Measurements from ENCODE around the gene MOCOS. TPM values are rescaled to one million over a fixed set of nuclear protein-coding genes. Genes with fewer than 3 reads are reported as not detected.

The MOCOS gene
- total RNA-seq, 1 experiment from 2014 or later: 3.2 TPM

DNA sequence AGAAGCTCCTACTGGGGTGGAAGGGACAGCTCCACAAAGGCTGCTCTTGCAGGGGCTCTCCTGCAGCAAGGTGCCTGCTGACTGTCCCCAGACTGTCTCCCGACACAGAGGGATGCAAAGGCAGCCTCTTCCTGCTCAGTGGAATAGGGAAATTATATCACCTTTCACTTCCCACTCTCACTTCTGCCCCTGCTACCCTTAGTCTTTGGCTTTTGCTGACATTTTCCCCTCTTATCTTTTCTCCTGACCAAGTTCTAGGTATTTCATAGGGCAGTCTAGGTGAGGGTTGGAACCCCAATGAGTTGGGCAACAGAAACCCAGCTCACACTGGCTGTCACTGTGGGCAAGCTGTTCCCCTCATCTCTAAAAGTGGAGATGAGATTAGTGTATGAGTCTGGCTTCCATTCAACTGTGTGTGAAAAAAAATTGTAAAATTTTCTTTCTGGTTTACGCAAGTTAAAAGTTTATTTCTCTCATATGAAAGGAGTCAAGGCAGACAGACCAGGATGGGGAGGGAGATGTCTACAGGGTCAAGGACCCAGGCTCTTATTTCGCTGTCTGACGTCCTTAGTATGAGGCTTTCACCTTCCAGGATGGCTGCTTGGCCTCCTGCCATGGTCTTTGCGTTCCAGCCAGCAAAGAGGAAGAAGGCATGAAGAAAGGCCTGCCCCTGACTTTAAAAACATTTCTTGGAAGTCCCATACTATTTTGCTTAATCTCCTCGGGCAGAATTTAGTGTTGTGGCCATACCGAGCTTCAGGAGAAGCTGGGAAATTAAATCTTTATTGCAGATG is 7.5 kb upstream of the MOCOS start:
- peak; percentile 84 for DNase-seq (ENCODE audit: low read depth)

DNA sequence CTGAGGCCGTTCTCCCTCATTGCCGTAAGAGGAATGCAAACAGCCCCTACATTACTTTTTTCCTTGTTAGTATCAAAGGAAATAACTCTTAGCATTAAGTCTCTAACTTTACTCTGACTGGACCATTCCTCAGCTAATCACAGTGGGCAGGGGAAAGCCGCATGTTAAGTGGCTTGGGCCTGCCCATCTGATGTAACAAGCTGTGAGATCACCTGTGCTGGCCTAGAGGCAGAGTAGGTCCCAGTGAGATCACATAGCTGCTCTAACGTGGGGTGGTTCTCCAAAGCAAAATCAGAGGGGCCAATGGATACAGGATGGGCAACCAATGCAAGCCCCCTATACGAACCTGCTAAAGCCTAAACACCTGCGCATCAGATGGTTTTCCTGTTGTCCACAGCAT is 5.9 kb upstream of the MOCOS start:
- DNase-seq (ENCODE audit: low read depth): no peak

DNA sequence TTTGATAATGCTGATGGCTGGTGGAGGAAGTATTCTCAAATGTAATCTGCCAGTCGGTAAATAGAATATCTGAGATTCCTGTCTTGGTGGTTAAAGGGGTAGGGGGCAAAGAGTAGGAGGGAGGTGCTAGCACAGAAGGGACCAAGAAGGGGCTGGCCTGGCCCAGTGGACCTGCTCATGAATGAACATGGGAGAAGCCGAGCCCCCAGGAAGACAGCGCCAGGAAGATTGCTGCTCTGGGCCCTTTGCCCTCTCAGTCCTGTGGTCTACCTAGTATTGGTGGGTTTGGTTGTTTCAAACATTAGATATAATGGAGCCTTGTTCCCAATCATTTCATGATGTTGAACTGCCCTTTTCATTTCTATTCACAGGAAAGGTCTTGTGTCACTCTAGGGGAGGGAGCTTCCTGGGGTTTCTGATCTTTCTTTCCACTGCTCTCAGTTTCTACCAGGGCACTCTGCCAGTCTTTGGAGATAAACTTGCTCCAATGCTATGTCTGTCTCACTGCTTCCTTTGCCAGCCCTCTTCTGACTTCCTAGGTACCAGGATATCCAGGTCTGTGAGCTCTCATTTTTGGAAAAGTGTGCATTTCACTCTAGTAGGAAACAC is 5.3 kb upstream of the MOCOS start:
- DNase-seq (ENCODE audit: low read depth): no peak

DNA sequence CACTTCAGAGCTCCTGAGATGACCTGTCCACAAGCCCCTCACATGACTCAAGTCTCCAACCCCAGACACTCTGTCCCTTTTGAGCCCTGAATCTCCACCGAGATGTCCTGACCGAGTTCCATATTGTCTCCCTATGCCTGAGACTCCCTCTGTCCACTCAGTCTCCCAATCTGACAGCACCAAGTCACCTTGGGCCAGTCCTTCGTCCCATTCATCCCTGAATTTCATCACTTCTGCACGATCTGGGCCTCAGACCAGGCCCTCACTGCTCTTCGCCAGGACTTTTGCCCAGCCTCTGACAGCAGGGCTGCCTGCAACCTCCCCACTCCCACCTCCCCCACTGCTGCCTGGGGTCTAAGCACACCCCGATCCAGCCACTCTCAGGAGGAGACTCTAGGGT is 4.3 kb upstream of the MOCOS start:
- no peak for DNase-seq (ENCODE audit: low read depth)

DNA sequence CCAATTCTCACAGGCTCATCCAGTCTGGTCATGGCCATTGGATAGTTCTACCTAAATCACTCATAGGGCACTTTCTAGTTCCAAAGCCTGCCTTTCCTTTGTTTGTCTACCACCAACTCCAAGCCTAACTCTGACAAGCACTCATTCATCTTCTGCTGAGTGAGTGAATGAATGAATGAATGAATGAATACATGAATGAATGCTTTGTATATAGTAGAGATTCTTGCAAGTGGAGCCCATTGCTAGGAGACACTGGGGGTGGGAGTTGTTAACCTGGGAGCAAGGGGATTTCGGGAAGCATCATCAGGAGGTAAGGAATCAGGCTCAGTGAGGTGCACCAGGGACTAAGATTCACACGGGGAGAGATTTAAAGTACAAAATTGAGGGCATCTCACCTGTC is 3.3 kb upstream of the MOCOS start:
- no peak for DNase-seq (ENCODE audit: low read depth)

DNA sequence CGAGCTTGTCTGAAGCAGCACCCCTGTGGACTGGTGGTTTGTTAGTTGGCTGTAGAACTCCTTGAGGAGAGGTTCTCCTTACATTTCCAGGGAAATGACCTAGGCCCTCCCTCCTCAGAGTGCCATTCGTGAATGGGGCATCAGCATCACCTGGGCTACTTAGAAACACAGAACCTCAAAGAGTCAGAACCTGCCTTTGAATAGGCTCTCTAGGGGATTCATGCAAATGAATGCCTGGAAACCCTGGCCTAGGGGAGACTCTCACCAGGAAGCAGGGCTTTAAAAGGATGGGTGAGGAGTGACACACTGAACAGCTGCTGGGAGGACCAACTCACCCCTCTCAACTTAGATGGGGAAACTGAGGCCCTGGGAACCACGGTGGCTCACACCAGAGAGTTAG is 2.1 kb upstream of the MOCOS start:
- DNase-seq (ENCODE audit: low read depth): no peak

DNA sequence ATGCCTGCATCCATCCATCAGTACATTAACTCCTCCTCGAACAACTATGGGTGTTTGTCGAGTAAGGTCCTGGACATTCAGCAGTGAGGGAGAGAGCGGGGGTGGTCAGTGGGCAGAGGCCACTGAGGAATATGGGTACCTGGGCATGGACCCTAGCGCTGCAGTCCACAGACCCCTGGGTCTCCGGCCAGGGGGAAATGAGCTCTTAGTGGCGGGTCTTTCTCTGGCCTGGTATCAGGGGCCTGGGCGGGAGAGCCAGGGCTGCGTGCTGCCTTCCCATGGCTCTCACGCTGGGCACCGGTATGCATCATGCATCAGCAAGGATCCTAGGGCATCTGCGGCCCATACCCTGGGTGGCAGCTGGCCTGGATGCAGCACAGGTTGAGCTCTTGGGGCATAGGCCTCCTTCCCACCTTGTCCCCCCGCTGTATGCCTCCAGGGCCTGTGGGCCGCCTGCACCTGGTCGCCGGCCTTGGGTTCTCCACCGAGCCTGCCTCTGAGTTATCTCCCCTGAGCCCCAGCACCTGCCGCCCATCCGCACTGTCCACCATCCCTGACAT is 1.3 kb upstream of the MOCOS start:
- DNase-seq (ENCODE audit: low read depth): no peak

DNA sequence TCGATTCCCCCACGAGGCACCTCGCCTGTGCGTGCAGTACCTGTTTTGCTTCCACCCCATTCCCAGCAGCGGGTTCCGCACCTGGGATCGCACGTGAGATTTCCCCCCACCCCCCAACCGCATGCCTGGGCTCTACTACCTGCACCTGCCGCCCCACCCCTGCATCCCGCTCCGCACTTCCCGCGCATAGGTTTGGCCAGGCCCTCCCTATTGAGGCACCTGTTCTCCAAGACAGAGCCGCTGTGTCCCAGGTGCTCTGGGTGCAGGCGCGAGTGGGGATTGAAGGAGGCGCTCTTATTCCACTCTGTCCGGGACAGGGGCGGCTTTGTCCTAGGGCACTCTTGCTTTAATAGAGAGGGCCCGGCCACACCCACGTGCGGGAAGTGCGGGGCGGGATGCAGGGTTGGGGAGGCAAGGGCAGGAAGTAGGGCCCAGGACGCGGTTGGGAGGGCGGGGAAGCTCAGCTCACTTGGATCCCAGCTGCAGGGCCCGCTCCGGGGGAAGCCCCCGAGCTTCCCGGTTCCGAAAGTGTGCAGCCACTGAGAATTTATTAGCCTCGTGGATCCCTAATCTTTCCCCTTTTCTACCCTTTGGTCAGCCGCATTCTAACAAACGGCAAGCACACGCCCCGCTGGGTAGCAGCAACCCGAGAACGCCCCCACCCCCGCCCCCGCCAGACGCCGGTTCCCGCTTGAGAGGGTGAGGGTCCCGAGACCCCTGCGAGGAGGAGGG is 670 bp upstream of the MOCOS start:
- peak; percentile 31 for DNase-seq (ENCODE audit: low read depth)

DNA sequence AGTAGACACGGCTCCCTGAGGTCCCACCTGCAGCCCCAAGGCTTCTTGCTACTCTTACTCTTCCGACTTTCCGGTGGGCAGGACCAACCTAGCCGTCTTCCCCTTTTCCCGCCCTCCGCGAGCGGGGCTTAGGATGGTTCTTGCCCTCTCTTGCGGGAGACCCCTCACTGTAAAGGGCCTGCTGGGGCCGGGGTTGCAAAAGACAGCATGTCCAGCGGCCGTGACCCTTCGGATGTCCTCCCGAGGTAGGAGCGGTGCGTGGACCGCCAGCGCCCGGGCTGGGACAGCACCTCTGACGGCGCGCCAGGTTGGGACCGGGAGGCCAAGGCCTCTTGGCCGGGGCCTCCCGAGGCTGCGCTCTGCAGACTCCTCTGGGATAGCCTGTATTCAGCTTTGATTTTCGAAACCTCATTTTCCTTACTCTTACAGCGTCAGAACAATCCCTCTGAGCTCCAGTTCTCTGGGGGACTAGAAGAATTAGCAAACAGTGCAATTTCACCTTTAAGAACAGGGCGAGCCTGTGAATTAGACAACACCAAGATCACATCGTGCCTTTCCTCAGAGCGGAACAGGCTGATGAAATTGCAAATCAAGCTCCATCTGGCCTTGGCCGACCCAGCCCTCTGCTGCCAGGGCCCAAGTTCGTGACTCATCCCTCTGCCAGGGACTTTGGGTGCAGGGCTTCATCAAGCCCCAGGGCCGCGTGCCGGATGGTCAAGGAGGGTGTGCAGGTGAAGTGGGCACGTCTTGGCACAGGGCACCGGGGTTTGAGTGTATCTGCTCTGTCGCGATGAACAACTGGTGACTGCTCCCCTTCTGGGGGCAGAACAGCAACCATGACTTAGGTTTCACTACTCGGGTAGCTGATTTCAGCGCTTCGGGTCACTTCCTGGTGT is 777 bp downstream of the MOCOS start:
- peak; percentile 61 for DNase-seq (ENCODE audit: low read depth)

DNA sequence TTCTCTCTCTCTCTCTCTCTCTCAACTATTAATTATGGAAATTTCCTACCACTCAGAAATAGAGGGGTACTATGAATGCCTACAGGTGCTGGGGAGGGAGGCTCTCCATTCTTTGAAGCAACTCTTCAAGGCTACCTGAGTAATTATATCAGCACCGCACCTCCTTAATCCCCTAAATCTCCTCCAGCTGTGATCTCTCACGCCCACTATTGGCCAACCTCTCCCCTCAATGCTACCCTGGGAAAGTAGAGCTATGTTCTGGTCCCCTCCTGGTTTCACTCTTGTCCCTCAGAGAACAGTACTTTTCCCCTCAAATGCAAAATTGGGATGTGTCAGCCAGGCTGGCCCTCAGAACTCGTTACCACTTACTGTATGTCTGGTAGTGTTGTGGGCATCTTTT is 1.6 kb downstream of the MOCOS start:
- DNase-seq (ENCODE audit: low read depth): no peak

DNA sequence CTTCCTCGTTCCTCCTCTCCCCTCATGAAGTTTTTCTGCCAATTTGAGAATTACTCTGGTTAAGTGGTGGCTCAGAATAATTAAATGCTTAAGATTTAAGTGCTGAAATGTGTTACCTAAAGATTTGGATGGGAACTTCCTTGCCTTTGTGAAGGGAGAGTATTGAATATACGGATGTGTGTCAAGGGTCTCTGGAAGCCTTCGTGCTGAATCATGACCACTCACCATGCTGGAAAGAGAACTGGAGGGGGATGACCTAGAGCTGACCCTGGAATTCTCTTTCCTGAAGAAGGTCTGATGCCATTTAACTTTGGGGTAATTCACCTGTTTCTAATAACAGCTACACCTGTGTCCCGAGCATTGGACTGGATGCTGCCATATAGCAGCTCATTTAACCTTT is 2.2 kb downstream of the MOCOS start:
- DNase-seq (ENCODE audit: low read depth): no peak

DNA sequence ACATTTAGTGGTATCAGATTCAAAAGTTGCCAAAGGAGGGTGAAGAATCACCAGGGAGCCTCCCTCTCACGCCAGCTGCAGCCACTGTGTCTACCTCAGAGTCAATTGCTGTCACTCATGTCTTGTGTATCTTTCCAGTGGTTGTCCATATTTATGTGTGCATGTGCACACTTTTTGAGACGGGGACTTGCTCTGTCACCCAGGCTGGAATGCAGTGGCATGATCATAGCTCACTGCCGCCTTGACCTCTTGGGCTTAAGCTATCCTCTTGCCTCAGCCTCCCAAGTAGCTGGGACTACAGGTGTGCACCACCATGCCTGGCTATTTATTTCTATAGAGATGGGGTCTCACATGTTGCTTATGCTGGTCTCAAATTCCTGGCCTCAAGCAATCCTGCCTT is 4.0 kb downstream of the MOCOS start:
- DNase-seq (ENCODE audit: low read depth): no peak

DNA sequence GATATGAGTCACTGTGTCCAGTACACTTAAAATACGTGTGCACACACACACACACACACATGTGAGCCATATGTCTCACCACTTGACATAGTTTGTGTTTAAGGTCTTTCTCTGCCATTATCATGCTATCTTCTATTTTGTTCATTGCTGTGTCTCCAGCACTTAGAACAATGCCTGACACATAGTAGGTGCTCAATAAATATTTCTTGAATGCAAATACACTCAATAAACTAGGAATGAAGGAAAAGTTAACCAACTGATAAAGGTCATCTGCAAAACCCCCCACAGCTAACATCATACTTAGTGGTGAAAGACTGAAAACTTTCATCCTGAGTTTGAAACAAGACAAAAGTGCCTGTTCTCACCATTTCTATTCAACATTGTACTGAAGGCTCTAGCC is 4.4 kb downstream of the MOCOS start:
- DNase-seq (ENCODE audit: low read depth): no peak

DNA sequence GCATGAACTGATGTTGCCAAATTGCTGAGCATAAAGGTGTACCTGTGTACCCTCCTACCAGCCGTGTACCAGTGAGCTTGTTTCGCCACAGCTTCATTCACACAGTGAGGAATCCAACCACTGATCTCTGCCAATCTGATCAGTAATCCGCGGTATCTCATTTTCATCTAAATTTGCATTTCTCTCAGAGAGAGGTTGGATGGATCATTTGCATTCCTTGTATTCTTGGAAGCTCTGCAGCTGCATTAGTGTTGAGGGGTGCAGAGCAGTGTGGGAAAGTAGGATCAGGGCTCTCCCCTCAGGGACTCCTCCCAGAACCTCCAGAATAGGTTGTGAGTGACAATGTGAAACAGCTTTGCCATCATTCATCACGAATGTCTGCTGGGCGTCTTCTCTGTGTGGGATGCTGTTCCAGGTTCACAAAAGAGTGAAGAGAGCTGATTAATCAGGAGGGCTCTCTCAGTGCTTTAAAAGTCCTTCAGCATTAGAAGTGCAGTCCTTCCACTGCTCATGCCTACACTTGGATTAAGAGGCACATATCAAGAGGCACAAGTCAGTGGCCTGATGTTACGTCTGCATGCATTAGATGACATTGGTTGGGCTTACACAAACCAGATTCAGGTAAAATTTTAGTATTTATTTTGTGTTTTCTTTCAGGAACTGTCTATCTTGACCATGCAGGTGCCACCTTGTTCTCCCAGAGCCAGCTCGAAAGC is 7.5 kb downstream of the MOCOS start:
- no peak for DNase-seq (ENCODE audit: low read depth)

DNA sequence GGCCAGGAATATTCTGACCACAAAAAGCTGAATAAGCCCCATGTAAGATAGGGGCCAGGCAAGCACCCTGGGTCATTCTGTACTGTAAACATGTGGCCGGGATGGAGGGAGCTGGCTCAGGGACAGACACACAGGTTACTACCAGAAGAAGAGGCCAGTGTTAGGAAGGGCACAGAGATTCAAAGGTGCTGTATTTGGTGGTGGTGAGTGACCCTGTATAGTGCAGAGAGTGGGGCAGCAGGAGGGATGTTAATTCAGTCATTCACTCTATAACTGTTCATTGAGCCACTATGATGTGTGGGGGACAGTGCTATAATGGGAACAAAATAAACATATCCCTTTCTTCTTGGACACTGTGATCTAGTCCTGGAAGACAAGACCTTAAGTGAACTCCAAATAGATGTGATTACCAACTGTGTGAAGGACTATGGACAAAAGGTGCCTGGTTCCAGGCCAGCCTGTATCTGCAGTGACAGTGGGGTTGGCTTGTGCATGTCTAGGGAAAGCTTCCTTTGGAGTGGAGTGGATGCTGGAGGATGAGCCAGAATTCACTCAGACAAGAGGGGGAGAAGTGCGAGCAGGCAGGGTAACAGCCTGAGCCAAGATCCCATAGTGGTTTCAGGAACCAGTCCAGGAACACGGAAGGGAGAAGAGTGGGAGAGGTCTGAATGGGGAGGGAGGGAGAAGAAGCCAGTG is 8.3 kb downstream of the MOCOS start:
- DNase-seq (ENCODE audit: low read depth): no peak

DNA sequence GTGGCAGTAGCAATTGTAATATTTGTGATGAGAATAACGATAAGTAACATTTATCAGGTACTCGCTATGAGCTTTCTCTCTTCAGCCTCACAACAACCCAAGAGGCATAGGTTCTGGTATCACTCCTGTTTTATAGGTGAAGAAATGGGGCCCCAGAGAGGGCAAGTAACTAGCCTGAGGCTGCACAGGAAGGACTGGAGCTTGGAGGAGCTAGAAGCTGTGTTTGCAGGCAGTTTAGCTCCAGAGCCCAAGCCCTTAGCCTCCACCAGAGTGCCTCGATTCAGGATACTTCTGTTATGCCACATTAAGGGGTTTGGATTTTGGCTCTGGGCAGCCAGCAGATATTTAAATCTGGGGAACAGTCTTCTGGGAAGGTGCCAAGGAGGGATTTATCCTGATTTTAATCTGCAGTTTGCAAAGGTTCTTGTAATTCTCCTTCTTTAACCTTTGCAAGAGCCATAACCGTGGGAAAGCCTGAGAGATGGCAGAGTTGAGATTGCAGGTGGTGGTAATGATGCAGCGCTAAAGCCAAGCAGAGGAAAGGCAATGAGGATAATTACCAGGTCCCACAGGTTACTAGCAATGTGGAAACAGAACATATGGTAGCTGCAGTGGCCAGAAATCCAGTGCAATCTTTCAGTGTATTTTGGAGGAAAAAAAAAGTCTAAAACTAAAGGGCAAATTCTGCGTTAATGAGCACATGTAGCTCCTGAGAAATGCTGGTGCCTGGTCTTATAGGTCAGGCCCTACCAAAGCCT is 9.1 kb downstream of the MOCOS start:
- no peak for DNase-seq (ENCODE audit: low read depth)

DNA sequence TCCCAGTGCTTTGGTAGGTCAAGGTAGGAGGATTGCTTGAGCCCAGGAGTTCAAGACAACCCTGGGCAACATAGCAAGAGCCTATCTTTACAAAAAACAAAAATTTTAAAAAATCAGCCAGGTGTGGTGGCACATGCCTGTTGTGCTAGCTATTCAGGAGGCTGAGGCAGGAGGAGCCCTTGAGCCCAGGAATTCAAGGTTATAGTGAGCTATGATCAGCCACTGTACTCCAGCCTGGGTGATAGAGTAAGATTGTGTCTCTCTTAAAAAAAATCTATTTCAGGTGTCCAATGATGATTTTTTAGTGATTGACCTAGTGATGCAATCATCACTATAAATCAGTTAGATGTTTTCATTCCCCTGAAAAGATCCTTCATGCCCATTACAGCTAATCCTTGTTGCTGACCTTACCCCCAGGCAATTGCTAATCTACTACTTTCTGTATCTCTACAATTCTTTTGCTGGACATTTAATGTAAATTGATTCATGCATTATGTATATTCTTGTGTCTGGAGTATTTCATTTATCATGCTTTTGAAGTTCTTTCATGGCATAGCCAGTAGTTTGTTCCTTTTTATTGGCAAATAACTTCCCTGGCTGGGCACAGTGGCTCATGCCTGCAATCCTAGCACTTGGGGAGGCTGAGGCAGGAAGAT is 10.3 kb downstream of the MOCOS start:
- DNase-seq (ENCODE audit: low read depth): no peak

DNA sequence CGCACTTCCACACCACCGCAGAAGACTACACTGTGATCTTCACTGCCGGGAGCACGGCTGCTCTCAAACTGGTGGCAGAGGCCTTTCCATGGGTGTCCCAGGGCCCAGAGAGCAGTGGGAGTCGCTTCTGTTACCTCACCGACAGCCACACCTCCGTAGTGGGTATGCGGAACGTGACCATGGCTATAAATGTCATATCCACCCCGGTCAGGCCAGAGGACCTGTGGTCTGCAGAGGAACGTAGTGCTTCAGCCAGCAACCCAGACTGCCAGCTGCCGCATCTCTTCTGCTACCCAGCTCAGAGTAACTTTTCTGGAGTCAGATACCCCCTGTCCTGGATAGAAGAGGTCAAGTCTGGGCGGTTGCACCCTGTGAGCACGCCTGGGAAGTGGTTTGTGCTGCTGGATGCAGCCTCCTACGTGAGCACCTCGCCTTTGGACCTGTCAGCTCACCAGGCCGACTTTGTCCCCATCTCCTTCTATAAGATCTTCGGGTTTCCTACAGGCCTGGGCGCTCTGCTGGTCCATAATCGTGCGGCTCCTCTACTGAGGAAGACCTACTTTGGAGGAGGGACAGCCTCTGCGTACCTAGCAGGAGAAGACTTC is 12.5 kb downstream of the MOCOS start:
- DNase-seq (ENCODE audit: low read depth): no peak

DNA sequence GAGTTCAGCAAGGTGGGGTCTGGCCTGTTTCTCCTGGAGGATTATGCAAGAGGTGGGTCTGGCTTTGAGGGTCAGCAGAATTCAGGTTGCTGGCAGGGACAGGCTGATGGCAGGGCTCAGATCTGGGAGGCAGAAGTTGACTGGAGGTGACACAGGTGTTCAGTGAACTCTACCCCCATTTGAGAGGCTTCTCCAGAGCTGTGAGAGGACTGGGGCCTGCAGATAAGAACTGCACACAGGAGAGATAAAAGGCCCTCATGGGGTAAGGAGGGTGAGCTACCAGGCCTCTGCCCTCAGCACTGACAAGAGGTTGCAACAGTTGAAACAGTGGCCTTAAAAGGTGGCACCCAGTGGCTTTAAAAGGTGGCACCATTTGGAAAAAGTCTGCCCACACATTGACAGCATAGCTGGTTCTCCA is 13.1 kb downstream of the MOCOS start:
- DNase-seq (ENCODE audit: low read depth): no peak
